HG03565 (cell line): ENCODE results near the gene PHF13.

Experiments used
- ATAC-seq: cut with Tn5 transposase; IDR thresholded peaks from one replicate; pipeline ENCODE4 v1.9.1; 2021; ENCODE audit warnings: mild to moderate bottlenecking, moderate library complexity; ENCODE audit not compliant: unreplicated experiment

PHF13 gene

DNA sequence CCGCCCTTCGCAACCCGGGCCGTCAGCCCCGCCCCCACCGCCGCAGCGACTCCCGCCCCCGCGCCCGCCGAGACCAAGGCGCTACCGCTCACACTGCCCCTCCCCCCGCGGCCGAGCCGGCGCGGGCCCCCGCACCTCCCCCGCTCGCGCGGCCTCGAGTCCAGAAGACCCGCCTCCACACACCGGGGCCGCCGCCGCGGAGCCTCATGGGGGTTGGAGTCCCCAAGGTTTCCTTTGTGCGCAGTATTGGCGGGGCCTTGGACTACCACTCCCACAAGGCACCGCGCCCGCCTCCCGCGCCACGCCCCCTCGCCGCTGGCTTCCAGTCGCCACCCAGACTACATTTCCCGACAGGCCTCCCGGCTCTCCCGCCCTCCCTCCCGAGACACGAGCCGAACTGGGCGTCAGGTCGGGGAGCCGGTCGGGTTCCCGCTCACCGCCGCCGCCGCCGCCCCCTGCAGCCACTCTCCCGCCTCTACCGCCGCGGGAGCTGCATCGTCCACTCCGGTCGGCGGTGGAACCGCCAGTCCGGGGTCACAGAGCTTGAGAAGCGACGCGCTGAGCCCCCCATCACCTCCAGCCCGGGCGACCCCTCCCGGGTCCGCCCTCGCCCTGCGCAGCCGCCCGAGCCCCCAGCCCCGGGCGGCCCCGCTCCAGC lies at the start of gene PHF13:
PHF13 (plus strand) TSS at position 371 of the 658 bp plus-strand sequence. CDS start 336 bp downstream, outside the sequence.
- peak; percentile 82 for ATAC-seq

- no peak for ATAC-seq
Measured at GRCh38 chr1:6569033-6569432, 44.5 kb upstream of the PHF13 start.

DNA sequence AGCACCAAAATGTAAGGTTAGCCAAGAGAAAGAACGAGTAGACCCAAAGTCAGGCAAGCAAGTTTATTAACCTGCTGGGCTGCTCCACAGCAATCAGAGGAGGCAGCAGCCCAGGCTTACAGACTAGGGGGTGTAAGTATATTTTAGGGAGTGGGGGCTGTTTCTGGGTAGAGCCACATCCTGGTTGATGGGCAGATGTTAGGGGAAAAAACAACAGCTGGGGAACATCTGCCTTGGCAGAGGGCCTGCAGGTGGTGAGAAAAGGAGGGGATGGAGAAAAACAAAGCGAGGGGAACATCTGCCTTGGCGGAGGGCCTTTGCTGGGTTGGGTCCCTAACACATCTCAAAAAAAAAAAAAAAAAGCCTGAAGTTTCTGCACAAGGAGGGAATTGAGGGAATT lies 43.4 kb upstream of the PHF13 start:
- ATAC-seq = no peak

DNA sequence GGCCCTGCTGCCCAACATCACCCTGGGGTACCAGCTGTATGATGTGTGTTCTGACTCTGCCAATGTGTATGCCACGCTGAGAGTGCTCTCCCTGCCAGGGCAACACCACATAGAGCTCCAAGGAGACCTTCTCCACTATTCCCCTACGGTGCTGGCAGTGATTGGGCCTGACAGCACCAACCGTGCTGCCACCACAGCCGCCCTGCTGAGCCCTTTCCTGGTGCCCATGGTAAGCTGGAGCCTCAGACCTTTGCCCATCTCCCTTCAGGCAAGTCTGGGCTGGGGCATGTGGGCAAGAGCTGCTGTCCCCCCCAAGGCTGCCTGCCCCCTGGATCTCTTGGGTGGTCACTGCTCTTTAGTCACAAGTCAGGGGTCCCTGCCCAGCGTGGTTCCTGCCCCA lies 42.5 kb upstream of the PHF13 start:
- no peak for ATAC-seq

- no peak for ATAC-seq
Measured at GRCh38 chr1:6572653-6573383, 40.7 kb upstream of the PHF13 start.

DNA sequence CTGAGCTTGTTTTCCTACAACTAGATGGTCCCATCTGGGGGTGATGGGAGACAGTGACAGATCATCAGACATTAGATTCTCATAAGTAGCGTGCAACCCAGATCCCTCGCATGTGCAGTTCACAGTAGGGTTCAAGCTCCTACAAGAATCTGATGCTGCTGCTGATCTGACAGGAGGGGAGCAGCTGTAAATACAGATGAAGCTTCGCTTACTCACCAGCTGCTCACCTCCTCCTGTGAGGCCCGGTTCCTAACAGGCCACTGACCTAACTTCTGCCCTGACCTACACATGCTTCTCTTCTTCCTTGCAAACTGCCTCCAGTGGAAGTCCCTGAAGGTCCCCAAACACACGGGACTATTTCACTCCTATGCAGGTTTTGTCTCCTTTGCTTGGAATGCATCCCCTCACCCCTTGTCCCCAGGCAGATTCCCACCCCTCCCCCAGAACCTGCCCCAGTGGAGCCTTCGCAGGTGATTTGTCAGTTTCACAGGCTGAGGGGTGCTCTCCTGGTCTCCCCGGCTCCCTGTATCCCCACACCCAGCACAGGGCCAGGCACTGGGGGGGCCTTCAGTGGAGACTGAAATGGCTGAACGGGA lies 39.4 kb upstream of the PHF13 start:
- ATAC-seq = no peak

DNA sequence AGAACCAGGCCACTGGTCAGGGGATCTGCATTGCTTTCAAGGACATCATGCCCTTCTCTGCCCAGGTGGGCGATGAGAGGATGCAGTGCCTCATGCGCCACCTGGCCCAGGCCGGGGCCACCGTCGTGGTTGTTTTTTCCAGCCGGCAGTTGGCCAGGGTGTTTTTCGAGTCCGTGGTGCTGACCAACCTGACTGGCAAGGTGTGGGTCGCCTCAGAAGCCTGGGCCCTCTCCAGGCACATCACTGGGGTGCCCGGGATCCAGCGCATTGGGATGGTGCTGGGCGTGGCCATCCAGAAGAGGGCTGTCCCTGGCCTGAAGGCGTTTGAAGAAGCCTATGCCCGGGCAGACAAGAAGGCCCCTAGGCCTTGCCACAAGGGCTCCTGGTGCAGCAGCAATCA lies 38.7 kb upstream of the PHF13 start:
- ATAC-seq = no peak

GRCh38 chr1:6577831-6578525 lies 35.6 kb upstream of the PHF13 start:
- ATAC-seq = no peak

DNA sequence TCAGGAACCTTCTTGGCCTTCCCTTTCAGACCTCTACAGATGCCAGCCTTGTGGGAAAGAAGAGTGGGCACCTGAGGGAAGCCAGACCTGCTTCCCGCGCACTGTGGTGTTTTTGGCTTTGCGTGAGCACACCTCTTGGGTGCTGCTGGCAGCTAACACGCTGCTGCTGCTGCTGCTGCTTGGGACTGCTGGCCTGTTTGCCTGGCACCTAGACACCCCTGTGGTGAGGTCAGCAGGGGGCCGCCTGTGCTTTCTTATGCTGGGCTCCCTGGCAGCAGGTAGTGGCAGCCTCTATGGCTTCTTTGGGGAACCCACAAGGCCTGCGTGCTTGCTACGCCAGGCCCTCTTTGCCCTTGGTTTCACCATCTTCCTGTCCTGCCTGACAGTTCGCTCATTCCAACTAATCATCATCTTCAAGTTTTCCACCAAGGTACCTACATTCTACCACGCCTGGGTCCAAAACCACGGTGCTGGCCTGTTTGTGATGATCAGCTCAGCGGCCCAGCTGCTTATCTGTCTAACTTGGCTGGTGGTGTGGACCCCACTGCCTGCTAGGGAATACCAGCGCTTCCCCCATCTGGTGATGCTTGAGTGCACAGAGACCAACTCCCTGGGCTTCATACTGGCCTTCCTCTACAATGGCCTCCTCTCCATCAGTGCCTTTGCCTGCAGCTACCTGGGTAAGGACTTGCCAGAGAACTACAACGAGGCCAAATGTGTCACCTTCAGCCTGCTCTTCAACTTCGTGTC lies 34.7 kb upstream of the PHF13 start:
- no peak for ATAC-seq

- ATAC-seq = peak; percentile 93
Measured at GRCh38 chr1:6579374-6580118, 34.0 kb upstream of the PHF13 start, which contains the start of gene ZBTB48. Gene ZBTB48 (plus strand): TSS chr1:6579994. CDS start chr1:6580610, 616 bp downstream.

GRCh38 chr1:6580119-6580592 lies 33.4 kb upstream of the PHF13 start:
- no peak for ATAC-seq

GRCh38 chr1:6580593-6581409 lies 32.7 kb upstream of the PHF13 start:
- ATAC-seq = no peak

DNA sequence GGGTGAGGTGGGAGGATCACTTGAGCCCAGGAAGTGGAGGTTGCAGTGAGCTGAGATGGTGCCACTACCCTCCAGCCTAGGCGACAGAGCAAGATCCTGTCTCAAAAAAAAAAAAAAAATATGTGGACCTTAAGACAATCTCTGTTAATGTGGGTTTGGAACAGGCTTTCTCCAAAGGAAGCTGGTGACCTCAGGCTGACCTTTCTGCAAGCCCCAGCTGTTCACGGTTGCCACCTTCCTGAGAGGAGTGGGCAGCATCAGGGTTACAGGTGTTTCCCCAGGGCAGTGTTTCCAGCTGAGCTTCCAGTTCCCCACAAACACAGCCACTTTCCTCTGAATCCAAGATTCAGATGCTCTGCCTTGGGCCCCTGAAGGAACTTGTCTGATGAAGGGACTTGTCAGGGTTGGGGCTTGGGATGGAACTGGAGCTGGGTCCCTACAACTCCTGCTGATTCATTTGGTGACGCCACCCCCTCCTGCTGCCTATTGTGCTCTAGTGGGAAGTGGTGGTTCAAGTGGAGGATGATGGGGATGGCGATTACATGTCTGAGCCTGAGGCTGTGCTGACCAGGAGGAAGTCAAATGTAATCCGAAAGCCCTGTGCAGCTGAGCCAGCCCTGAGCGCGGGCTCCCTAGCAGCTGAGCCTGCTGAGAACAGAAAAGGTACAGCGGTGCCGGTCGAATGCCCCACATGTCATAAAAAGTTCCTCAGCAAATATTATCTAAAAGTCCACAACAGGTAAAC lies 31.8 kb upstream of the PHF13 start:
- no peak for ATAC-seq

- no peak for ATAC-seq
Measured at GRCh38 chr1:6582370-6582769, 31.2 kb upstream of the PHF13 start.

- no peak for ATAC-seq
Measured at GRCh38 chr1:6584126-6585080, 29.1 kb upstream of the PHF13 start.

DNA sequence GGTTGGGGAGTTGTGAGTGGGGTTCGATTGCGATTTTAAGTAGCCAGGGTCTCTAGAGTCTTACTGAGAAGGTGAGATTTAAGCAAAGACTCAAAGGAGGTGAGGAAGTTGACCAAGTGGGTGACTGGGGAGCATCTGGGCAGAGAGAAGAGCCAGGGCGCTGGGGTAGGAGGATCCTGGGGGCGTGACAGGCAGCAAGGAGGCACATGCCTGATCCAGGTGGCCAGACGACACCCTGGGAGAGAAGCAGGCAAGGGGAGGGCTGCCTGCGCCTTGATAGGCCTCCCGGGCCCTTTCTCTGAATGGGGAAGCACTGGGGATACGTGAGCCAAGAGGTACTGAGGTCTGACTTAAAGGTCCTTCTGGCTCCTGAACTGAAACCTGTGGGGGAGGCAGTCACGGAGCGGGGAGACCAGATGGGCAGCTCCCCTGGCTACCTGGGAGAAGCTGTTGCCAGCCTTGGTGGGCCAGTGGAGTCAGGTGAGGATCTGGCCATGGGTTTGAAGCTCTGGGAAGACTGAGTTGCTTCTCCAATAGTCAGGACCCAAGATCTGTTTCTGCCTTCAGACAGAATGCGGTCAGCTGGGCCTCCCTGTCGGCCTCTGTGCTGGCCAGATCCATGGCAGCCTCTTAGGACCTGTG lies 28.3 kb upstream of the PHF13 start:
- ATAC-seq = no peak

GRCh38 chr1:6585841-6586240 lies 27.7 kb upstream of the PHF13 start:
- no peak for ATAC-seq
